Aorta (tissue), 5 donors: Measurements from ENCODE around the gene CDH12. TPM values are rescaled to one million over a fixed set of nuclear protein-coding genes. Genes with fewer than 3 reads are reported as not detected.

Experiments used
- ATAC-seq: fragments of 200-7000 bp; cut with Tn5 transposase; one replicate; pipeline ENCODE4 v1.9.1; 2022; ENCODE audit warnings: moderate library complexity; ENCODE audit not compliant: low FRiP score
- DNase-seq, 2 donors: peaks; one replicate each; pipeline ENCODE4 v3.0.0-alpha.2; 2020
- H3K27ac ChIP-seq, 2 donors: one replicate each; pipeline ENCODE4 v1.5.1; 2013; ENCODE audit warnings: low read length in 2 of 2, mild to moderate bottlenecking in 2 of 2, moderate library complexity in 2 of 2, control low read depth in 1 of 2, inconsistent platforms in 1 of 2, low read depth in 1 of 2
- H3K27me3 ChIP-seq, 2 donors: one replicate each; pipeline ENCODE4 v1.6.1; 2013; ENCODE audit warnings: control low read depth in 1 of 2, low read length in 1 of 2, mild to moderate bottlenecking in 1 of 2, moderate library complexity in 1 of 2; ENCODE audit not compliant: insufficient read depth in 2 of 2, control insufficient read depth in 1 of 2
- H3K36me3 ChIP-seq, 2 donors: one replicate each; pipeline ENCODE4 v1.6.1; 2013; ENCODE audit warnings: control low read depth in 1 of 2, low read length in 1 of 2, mild to moderate bottlenecking in 1 of 2; ENCODE audit not compliant: insufficient read depth in 2 of 2, control insufficient read depth in 1 of 2
- H3K4me1 ChIP-seq, 2 donors: one replicate each; pipeline ENCODE4 v1.6.1; 2013; ENCODE audit warnings: low read length in 2 of 2, control low read depth in 1 of 2, mild to moderate bottlenecking in 1 of 2, moderate library complexity in 1 of 2; ENCODE audit not compliant: insufficient read depth in 2 of 2, control insufficient read depth in 1 of 2
- H3K4me3 ChIP-seq, 2 donors: one replicate each; pipeline ENCODE4 v1.5.1; 2013; ENCODE audit warnings: low read length in 2 of 2, control low read depth in 1 of 2, mild to moderate bottlenecking in 1 of 2
- H3K9me3 ChIP-seq: one replicate; pipeline ENCODE4 v1.6.1; 2013; ENCODE audit warnings: mild to moderate bottlenecking, low read length; ENCODE audit not compliant: control insufficient read depth
- WGBS, 2 donors: extraction: QIAGEN DNeasy Blood & Tissue Kit; methylation state at CpG; one replicate each; pipeline ENCODE4 v1.1.7; 2013; 5-methylcytosine and 5-hydroxymethylcytosine counted together
- intact Hi-C, 2 donors: fragments of 100-400 bp; cut with DNase I; formaldehyde crosslinking; loops; one replicate each; pipeline versions ENCODE4 v1.14.2 to v1.15.0; 2022
- polyA plus RNA-seq, 2 donors: library from polyadenylated mRNA; stranded (reverse); fragments of 200-250 nt; gene quantifications; one replicate each; pipeline ENCODE4 v1.2.3, GENCODE V29; 2013
- total RNA-seq, 2 donors: library from RNA; stranded (reverse); fragmentation: NEBNext Ultra II Directional; extraction: Animal tissue kit (Norgen Biotek cat#: 25700); gene quantifications; one replicate each; pipeline ENCODE4 v1.2.1, GENCODE V29; 2021
- donor health status: healthy with polysubstance abuse.
- donor health status: Bipolar disorder and iron deficiency.
- donor health status: DM: no; HTN: no; CAD: no.
- donor health status: DM: no; HTN: no; CAD: no.
- donor health status: DM: yes; HTN: yes; CAD: no.

Gene CDH12
- total and polyA plus RNA-seq, 4 donors = not detected

GRCh38 chr5:21919414-21920022, 933.6 kb downstream of the CDH12 start:
- no peak overlapping the region for H3K27ac ChIP-seq
- no peaks in the 10 kb centered on the region for H3K36me3 ChIP-seq
- intact Hi-C loops = no loop called here
- H3K4me3 ChIP-seq = no peak overlapping the region
- H3K9me3 ChIP-seq = no peaks in the 10 kb centered on the region
- ATAC-seq (no peak), DNase-seq (no peak)
- H3K27me3 ChIP-seq = no peaks in the 10 kb centered on the region
- no peaks in the 10 kb centered on the region for H3K4me1 ChIP-seq
- 11 to 12% methylated on average over 8 of the region's 8 CpGs for WGBS, 2 donors

GRCh38 chr5:21918451-21918850, 934.7 kb downstream of the CDH12 start:
- H3K27me3 ChIP-seq = no peaks in the 10 kb centered on the region
- H3K4me1 ChIP-seq = no peaks in the 10 kb centered on the region
- 62 to 72% methylated on average over 2 of the region's 2 CpGs for WGBS, 2 donors
- H3K27ac ChIP-seq = no peak overlapping the region
- ATAC-seq (no peak), DNase-seq (no peak)
- H3K4me3 ChIP-seq = no peak overlapping the region
- intact Hi-C loops = no loop called here
- H3K36me3 ChIP-seq = no peaks in the 10 kb centered on the region
- H3K9me3 ChIP-seq = no peaks in the 10 kb centered on the region

- intact Hi-C loops = no loop called here
- Histone ChIP-seq H3K4me1 (no peaks in the 10 kb centered on the region), H3K27me3 (peaks cover 0 to 2% of the 10 kb centered on the region in 2 donors), H3K36me3 (no peaks in the 10 kb centered on the region), H3K9me3 (no peaks in the 10 kb centered on the region), H3K4me3 (no peak overlapping the region), H3K27ac (no peak overlapping the region)
- ATAC-seq = no peak
- no peak for DNase-seq
These were observed 942.4 kb downstream of the CDH12 start for GRCh38 chr5:21910731-21911130.

DNA sequence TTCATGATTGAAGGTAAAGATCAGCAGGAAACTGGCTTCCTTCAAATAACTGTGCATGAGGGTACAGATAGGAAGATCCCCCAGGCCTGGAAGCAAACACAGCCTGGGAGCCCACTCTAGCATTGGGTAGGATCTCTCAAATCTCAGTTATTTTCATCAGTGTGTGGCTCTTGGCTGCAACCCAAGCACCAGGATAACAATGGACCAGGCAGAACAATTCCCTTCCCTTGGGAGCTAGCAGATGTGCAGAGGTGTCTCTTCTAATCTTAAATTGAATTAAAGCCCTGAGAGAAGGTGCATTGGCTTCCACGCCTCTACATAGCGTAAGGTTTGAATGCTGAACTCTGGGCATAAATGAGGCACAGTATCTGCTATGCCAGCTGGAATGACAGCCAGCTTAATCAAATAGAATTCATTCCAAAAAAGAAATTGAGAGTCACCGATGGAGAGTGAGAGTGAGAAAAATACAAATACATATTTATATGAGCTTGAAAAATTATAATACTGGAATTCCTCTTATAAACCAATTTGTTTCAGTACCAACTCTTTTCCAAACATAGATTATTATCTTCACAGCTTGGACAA, 957.3 kb downstream of the CDH12 start:
- no peak for ATAC-seq
- intact Hi-C loops = no loop called here
- DNase-seq = no peak
- Histone ChIP-seq H3K4me1 (no peaks in the 10 kb centered on the region), H3K9me3 (no peaks in the 10 kb centered on the region), H3K36me3 (no peaks in the 10 kb centered on the region), H3K27ac (no peak overlapping the region), H3K27me3 (no peaks in the 10 kb centered on the region), H3K4me3 (no peak overlapping the region)
- WGBS, 2 donors = 22 to 27% methylated on average over 3 of the region's 3 CpGs

GRCh38 chr5:21893161-21893560, 960.0 kb downstream of the CDH12 start:
- H3K4me3 ChIP-seq = no peak overlapping the region
- no peak for ATAC-seq
- H3K36me3 ChIP-seq = no peaks in the 10 kb centered on the region
- H3K27me3 ChIP-seq = no peaks in the 10 kb centered on the region
- H3K27ac ChIP-seq = no peak overlapping the region
- H3K4me1 ChIP-seq = no peaks in the 10 kb centered on the region
- no peaks in the 10 kb centered on the region for H3K9me3 ChIP-seq
- intact Hi-C loops = no loop called here
- DNase-seq = no peak
- 93% methylated on average over 2 of the region's 2 CpGs for WGBS, 2 donors

DNA sequence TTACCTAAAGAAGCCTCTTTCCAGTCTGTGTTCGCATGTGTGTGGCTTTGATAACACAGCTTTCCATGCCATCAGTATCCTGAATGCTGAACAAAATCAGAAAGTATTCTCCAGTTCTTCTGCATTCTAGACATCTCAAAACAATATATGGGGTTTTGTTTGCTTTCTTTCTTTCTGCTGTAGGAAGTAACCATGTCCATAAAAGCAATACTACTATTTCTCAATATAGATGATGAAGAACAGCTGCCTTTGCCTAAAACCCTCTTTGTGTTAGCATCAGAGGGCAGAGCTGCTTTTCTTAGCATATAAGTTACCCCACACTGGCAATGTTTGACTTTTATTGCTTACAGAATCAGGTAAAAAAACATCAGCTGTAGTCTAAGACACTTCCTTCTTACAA, 963.6 kb downstream of the CDH12 start:
- no peaks in the 10 kb centered on the region for H3K36me3 ChIP-seq
- 41 to 43% methylated on average over 1 of the region's 1 CpG for whole genome bisulfite sequencing, 2 donors
- no peak overlapping the region for H3K4me3 ChIP-seq
- no peaks in the 10 kb centered on the region for H3K27me3 ChIP-seq
- DNase-seq = no peak
- H3K27ac ChIP-seq = no peak overlapping the region
- ATAC-seq = no peak
- no peaks in the 10 kb centered on the region for H3K9me3 ChIP-seq
- no peaks in the 10 kb centered on the region for H3K4me1 ChIP-seq
- intact Hi-C loops = no loop called here

- H3K27me3 ChIP-seq = no peaks in the 10 kb centered on the region
- 84 to 86% methylated on average over 16 to 17 of the region's 17 CpGs for WGBS, 2 donors
- H3K4me1 ChIP-seq = no peaks in the 10 kb centered on the region
- H3K4me3 ChIP-seq = no peak overlapping the region
- H3K9me3 ChIP-seq = no peaks in the 10 kb centered on the region
- ATAC-seq (no peak), DNase-seq (no peak)
- no peaks in the 10 kb centered on the region for H3K36me3 ChIP-seq
- no peak overlapping the region for H3K27ac ChIP-seq
- intact Hi-C loops = no loop called here
These were observed 970.9 kb downstream of the CDH12 start for GRCh38 chr5:21882074-21882745.

DNA sequence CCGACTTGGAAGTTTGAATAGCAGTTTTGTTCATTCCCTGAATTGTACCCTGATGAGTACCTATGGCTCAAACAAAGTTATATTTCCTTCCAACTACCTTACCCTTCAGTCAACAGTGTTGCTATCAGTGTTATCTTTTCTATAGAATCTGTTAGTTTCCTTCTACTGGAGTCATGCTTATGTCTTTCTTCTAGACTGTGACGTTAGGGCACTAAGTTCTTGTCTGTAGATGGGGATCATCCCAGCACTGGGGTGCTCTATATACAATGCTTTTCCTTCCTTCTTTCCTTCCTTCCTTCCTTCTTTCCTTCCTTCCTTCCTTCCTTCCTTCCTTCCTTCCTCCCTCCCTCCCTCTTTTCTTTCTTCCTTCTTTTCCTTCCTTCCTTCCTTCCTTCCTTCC, 973.0 kb downstream of the CDH12 start:
- intact Hi-C loops = no loop called here
- ATAC-seq = no peak
- Histone ChIP-seq H3K4me3 (no peak overlapping the region), H3K36me3 (no peaks in the 10 kb centered on the region), H3K27me3 (no peaks in the 10 kb centered on the region), H3K27ac (no peak overlapping the region), H3K9me3 (no peaks in the 10 kb centered on the region), H3K4me1 (no peaks in the 10 kb centered on the region)
- WGBS, 2 donors = 81 to 87% methylated on average over 2 of the region's 2 CpGs
- no peak for DNase-seq

GRCh38 chr5:21862986-21863385, 990.2 kb downstream of the CDH12 start:
- Histone ChIP-seq H3K4me1 (no peaks in the 10 kb centered on the region), H3K36me3 (no peaks in the 10 kb centered on the region), H3K27ac (no peak overlapping the region), H3K4me3 (no peak overlapping the region), H3K9me3 (peaks cover 2% of the 10 kb centered on the region), H3K27me3 (no peaks in the 10 kb centered on the region)
- ATAC-seq (no peak), DNase-seq (no peak)
- intact Hi-C loops = no loop called here
- WGBS, 2 donors = 45 to 50% methylated on average over 3 of the region's 3 CpGs
